ACC112 (cell line): ENCODE results near the gene LSM8.

Source experiments
- H2AFZ ChIP-seq: fragments of 200-600 bp; sonication (generic); one replicate; pipeline ENCODE4 v1.6.0; 2017; ENCODE audit warnings: antibody characterized with exemption, low read length; ENCODE audit not compliant: unreplicated experiment
- H3K27ac ChIP-seq: fragments of 200-600 bp; sonication (generic); 2 replicates; pipeline ENCODE4 v1.5.1; 2014; ENCODE audit warnings: low read depth, mild to moderate bottlenecking, antibody characterized with exemption, low read length, moderate library complexity
- H3K27me3 ChIP-seq: fragments of 200-600 bp; sonication (generic); 2 replicates; pipeline ENCODE4 v1.6.1; 2014; ENCODE audit warnings: mild to moderate bottlenecking, antibody characterized with exemption, low read length, moderate library complexity, mixed read lengths; ENCODE audit not compliant: insufficient read depth
- H3K36me3 ChIP-seq: fragments of 200-600 bp; sonication (generic); 2 replicates; pipeline ENCODE4 v1.6.1; 2016; ENCODE audit warnings: mild to moderate bottlenecking, antibody characterized with exemption, low read length, moderate library complexity, mixed read lengths; ENCODE audit not compliant: insufficient read depth
- H3K4me1 ChIP-seq: fragments of 200-600 bp; sonication (generic); one replicate; pipeline ENCODE4 v1.6.1; 2016; ENCODE audit warnings: low read length, mixed read lengths; ENCODE audit not compliant: insufficient read depth, unreplicated experiment, control insufficient read depth
- H3K4me3 ChIP-seq: fragments of 200-600 bp; sonication (generic); 2 replicates; pipeline ENCODE4 v1.5.1; 2014; ENCODE audit warnings: mild to moderate bottlenecking, low read depth, low read length
- H3K79me2 ChIP-seq: fragments of 200-600 bp; sonication (generic); one replicate; pipeline ENCODE4 v1.6.0; 2016; ENCODE audit warnings: low read length; ENCODE audit not compliant: control insufficient read depth, unreplicated experiment, insufficient read depth

Gene LSM8

DNA sequence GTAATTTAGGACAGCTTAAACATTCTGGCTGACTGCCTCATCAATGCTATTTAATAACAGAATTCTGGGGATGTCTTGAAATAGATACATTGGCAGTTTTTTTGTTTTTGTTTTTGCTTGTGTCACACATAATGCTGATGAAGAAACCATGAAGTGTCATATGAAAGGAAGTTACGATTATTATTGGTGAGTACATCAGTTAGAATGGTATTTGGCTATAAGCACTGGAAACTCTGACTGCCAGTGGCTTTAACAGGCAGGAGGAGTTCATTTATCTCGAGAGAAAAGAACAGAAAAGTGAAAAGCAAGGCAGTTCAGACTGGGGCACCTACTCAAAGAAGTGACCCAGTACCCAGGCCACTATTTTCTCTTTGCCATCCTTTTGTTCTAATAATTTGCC is 18.1 kb downstream of the LSM8 start:
- no peaks in the 10 kb centered on the region for H3K27me3 ChIP-seq
- H3K79me2 ChIP-seq = no peaks in the 10 kb centered on the region
- H2AFZ ChIP-seq = no peak overlapping the region
- no peak overlapping the region for H3K27ac ChIP-seq
- H3K36me3 ChIP-seq = no peaks in the 10 kb centered on the region
- no peaks in the 10 kb centered on the region for H3K4me1 ChIP-seq
- no peak overlapping the region for H3K4me3 ChIP-seq

DNA sequence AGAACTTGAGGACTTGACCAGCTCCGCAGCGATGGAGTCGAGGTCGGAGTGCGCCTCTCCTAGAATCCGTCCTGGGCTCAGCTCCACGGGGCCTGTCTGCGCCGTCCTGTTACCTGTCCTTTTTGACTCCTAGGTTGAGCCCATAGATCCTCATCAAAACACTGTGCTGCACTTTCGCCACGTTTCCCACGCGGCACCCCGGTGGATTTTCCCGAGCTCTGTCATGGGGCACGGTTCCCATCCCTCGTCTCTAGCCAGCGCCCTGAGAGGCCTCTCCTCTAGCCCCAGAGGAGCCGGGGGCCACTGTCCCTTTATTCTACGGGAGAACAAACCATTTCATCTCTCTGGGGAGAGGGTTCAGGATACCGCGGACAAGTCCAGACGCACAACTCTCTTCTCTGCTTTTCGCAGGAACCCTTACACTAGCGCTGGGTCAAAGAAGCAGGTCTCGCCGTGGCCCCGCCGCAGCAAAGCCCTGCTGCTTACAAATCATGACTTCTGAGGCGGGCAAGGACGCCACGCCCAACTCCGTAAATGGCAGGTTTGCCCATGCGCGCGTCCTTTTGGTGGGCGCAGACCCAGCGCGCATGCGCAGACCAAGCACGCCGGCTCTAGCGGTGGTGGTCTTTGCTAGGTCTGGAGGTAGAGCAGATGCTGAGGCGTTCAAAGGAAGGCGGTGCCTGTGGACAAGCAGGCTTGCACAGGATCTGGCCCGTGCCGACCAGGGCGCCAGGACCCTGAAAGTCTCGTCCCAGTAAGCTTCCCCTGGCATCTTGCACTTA is 30.3 kb downstream of the LSM8 start:
- Histone ChIP-seq H3K27ac (no peak overlapping the region; the same call in 1 of the 2 replicates), H3K4me3 (peak overlapping the region; percentile 93), H2AFZ (peak overlapping the region; percentile 88), H3K79me2 (no peaks in the 10 kb centered on the region), H3K36me3 (no peaks in the 10 kb centered on the region), H3K4me1 (no peaks in the 10 kb centered on the region), H3K27me3 (no peaks in the 10 kb centered on the region)

DNA sequence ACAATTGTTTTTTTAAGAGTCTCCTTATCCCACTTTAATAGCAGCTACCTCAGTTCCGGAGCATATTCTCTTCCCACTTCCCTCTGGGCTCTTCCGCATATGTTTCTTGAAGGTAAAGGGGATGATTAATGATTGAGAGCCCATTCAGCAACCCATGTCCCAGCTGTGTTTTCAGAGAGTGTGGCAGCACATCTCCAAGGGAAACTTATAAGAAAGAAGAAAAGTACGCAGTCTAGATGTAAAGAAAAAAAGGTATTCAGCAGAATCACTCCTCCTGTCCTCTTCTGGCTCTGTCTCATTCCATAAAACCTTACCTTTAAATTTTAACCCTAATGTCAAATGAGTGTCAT is 30.8 kb downstream of the LSM8 start:
- no peaks in the 10 kb centered on the region for H3K27me3 ChIP-seq
- peak overlapping the region; percentile 93 for H3K4me3 ChIP-seq
- H3K4me1 ChIP-seq = no peaks in the 10 kb centered on the region
- no peaks in the 10 kb centered on the region for H3K36me3 ChIP-seq
- no peaks in the 10 kb centered on the region for H3K79me2 ChIP-seq
- no peak overlapping the region for H3K27ac ChIP-seq
- H2AFZ ChIP-seq = peak overlapping the region; percentile 88

DNA sequence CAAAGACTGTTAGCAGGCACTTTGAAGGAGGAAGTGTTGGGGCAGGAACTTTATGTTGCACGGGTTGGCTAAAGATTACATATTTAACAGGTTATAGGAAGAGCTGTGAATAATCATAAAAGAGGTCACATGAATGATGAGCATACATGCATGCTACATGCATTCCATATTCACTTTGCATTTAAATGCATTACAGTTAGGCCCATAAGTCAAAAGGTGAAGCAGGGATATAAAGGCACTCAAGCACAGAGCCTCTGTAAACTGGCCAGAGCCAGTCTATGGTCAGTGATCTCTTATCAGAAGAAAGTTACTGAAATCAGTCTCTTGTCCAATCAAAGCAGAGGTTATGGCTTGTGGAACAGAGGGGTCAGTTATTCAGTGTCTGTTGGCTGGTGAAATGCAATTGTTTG is 33.3 kb downstream of the LSM8 start:
- Histone ChIP-seq H3K36me3 (no peaks in the 10 kb centered on the region), H3K4me1 (no peaks in the 10 kb centered on the region), H3K79me2 (no peaks in the 10 kb centered on the region), H2AFZ (no peak overlapping the region), H3K4me3 (no peak overlapping the region), H3K27me3 (no peaks in the 10 kb centered on the region), H3K27ac (no peak overlapping the region)

DNA sequence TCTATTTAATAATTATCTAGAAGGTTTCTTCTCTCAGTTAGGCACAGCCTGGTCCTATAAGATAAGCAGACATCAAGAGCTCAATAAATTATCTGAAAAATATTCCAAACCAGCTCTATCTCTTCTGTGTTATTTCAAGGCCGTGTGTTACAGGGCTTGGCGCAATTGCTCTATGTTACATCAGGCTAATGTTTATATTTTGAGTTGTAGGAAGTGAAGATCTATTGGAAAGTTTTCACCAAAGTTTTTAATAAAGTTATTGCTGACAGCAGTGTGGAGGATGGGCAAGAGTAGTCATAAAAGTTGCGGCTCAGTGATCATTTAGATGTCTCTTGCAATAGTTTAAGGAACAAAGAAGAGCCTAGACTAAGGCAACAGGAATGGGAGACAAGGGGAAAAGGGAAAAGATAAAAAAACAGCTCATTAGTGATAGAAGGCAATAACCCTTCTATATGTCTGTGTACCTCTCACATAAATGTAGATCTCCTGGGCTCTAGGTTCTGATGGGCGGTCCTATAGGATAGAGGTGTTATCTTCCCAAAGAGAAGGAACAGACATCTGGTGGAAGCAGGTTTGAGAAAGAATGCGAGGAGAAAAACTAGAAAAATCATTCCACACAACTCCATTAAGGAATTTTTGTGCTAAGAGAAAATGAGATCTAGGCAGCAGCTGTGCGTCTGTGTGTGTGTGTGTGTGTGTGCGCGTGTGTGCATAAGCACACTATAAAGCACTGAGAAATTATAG is 34.6 kb downstream of the LSM8 start:
- no peaks in the 10 kb centered on the region for H3K79me2 ChIP-seq
- no peaks in the 10 kb centered on the region for H3K4me1 ChIP-seq
- no peaks in the 10 kb centered on the region for H3K36me3 ChIP-seq
- H3K4me3 ChIP-seq = no peak overlapping the region
- no peaks in the 10 kb centered on the region for H3K27me3 ChIP-seq
- H2AFZ ChIP-seq = no peak overlapping the region
- H3K27ac ChIP-seq = no peak overlapping the region

DNA sequence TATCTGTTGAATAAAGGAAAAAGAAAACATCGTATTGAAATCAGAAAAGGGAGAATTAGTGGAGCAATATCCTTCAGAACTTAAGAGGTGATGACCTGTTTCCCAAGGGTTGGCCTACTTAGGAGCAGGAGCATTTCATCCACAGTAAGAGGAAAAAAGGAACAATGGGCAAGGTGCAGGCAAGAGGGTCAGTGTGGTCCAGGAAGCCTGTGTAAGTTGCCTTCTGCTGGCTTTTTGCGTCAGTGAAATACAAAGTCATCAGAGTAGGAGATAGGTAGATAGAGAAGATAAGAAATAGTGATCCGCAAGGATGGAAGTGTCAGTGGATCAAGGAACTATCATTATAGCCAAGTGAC is 35.2 kb downstream of the LSM8 start:
- Histone ChIP-seq H3K27me3 (no peaks in the 10 kb centered on the region), H2AFZ (no peak overlapping the region), H3K27ac (no peak overlapping the region), H3K36me3 (no peaks in the 10 kb centered on the region), H3K4me3 (no peak overlapping the region), H3K79me2 (no peaks in the 10 kb centered on the region), H3K4me1 (no peaks in the 10 kb centered on the region)

DNA sequence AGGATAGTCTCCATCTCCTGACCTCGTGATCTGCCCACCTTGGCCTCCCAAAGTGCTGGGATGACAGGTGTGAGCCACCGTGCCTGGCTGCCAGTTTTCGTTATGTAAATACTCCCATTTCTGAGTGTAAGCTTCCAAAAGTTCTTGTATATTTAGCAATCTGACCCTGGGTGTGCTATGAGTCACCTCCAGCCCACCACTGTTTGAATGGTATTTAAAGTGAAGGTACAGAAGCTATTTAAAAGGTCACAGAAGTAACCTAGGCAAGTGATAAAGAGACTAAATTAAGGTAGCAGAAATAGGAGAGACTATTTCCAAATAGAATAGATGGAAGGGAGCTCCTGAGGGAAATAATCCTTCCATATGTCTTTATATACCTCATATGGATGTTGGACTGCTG is 36.6 kb downstream of the LSM8 start:
- Histone ChIP-seq H3K27me3 (no peaks in the 10 kb centered on the region), H2AFZ (no peak overlapping the region), H3K4me1 (no peaks in the 10 kb centered on the region), H3K79me2 (no peaks in the 10 kb centered on the region), H3K27ac (no peak overlapping the region), H3K36me3 (no peaks in the 10 kb centered on the region), H3K4me3 (no peak overlapping the region)

DNA sequence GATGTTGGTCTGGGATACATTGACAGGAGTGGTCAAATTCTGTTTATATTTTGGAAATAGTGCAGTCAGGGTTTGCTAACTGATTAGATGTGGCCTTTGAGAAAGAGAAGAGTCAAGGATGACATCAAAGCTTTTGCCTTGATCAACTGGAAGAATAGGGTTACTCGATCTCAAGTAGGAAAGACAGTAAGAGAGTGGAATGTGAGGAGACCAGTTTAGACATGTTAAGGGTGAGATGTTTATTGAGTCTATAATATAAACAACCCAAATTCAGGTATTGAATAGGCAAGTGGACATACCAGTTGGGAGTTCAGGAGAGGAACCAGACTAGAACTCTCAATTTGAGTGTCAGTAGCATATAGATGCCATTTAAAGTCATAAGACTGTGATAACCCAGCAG is 38.6 kb downstream of the LSM8 start:
- no peak overlapping the region for H3K27ac ChIP-seq
- H3K4me3 ChIP-seq = no peak overlapping the region
- no peaks in the 10 kb centered on the region for H3K4me1 ChIP-seq
- H3K79me2 ChIP-seq = no peaks in the 10 kb centered on the region
- no peak overlapping the region for H2AFZ ChIP-seq
- no peaks in the 10 kb centered on the region for H3K27me3 ChIP-seq
- no peaks in the 10 kb centered on the region for H3K36me3 ChIP-seq

DNA sequence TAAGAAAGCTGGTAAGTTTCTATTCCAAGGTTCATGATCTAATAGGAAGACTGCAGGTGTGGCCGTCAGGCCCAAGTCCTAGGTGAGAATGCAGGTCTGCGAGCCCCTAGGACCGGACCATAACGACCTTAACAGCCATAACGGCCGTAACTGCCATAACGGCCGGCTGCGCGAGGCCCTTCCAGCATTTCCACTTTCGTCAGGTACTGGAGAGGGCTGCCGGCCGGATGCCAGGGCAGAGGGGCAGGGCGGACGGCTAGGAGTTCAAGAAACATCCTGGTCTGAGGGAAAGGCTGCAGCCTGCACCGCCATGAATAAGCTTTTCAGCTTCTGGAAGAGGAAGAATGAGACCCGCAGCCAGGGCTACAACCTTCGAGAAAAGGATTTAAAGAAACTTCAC is 40.6 kb downstream of the LSM8 start, which contains the start of gene ANKRD7:
TSS of gene ANKRD7 (plus strand) at position 184 of the 400 bp plus-strand sequence. CDS start at position 311, 127 bp downstream.
- no peak within 1 kb of the TSS for H3K4me3 ChIP-seq
- H3K79me2 ChIP-seq = no peaks in the 10 kb centered on the region
- H2AFZ ChIP-seq = no peak within 1 kb of the TSS
- H3K4me1 ChIP-seq = no peaks in the 10 kb centered on the region
- H3K27ac ChIP-seq = no peak within 1 kb of the TSS
- H3K27me3 ChIP-seq = no peaks in the 10 kb centered on the region
- no peaks in the 10 kb centered on the region for H3K36me3 ChIP-seq

DNA sequence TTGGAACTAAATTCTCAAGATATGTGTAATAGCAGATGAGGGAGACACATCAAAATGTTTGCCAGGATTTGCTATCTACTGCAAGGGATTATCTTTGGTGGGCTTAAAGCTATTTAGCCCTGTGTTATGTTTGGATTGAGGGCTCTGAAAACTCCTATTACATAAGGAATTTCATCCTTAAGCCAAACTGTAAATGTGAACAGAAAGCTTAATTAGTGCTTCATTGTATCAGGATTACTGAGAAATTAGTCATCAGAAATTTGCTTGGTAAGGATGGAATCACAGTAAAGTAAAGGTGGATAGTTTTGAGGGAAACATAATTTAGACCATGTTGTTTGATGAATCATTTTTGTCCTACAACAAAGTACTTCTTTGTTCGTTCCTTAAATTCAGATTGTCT is 48.9 kb downstream of the LSM8 start:
- no peaks in the 10 kb centered on the region for H3K79me2 ChIP-seq
- no peak overlapping the region for H2AFZ ChIP-seq
- H3K27ac ChIP-seq = no peak overlapping the region
- H3K4me3 ChIP-seq = no peak overlapping the region
- H3K4me1 ChIP-seq = peaks cover 3% of the 10 kb centered on the region
- H3K27me3 ChIP-seq = no peaks in the 10 kb centered on the region
- no peaks in the 10 kb centered on the region for H3K36me3 ChIP-seq

DNA sequence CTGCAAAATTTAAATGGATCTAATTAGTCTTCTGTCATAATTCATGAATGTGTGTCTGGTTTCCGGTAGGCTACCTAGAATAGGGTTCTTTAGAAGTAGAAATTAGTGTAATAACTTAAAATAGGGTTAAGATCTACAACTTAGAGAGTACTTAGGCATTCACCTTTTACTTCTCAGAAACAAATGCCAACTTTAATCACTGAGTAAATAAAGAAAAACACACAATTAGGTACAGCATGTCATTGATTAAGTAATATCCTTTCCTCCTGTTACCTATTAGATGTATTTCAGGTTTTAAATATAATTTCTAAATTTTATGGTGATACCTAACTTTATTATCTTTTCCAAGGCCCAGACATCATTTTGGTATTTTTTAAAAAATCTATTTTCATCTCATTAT is 49.8 kb downstream of the LSM8 start:
- no peaks in the 10 kb centered on the region for H3K36me3 ChIP-seq
- H2AFZ ChIP-seq = no peak overlapping the region
- peaks cover 3% of the 10 kb centered on the region for H3K4me1 ChIP-seq
- no peaks in the 10 kb centered on the region for H3K27me3 ChIP-seq
- H3K79me2 ChIP-seq = no peaks in the 10 kb centered on the region
- no peak overlapping the region for H3K27ac ChIP-seq
- no peak overlapping the region for H3K4me3 ChIP-seq
